Cardiac muscle cell (in vitro differentiated cells and primary cell): Measurements from ENCODE around the gene SLC25A21. TPM values are rescaled to one million over a fixed set of nuclear protein-coding genes. Genes with fewer than 3 reads are reported as not detected.
A peak's percentile ranks its signal among the peaks of the same experiment; 100 is the strongest.

Experiments used
- DNase-seq, 2 donors: peaks; one replicate each; pipeline versions ENCODE4 v3.0.0 to v3.0.0-alpha.2; 2010 to 2017; ENCODE audit warnings: low read depth in 1 of 2, low spot score in 1 of 2
- H3K27ac ChIP-seq: fragments of 200-600 bp; sonication (generic); 2 replicates; pipeline ENCODE4 v1.5.1; 2016
- H3K27me3 ChIP-seq: fragments of 200-600 bp; sonication (generic); 2 replicates; pipeline ENCODE4 v1.6.0; 2016; ENCODE audit warnings: control low read depth
- H3K36me3 ChIP-seq: fragments of 200-600 bp; sonication (generic); 2 replicates; pipeline ENCODE4 v1.5.1; 2016; ENCODE audit warnings: control low read depth
- H3K4me1 ChIP-seq: fragments of 200-600 bp; sonication (generic); 2 replicates; pipeline ENCODE4 v1.8.1; 2017; ENCODE audit warnings: low read depth, mild to moderate bottlenecking, mixed run types
- H3K4me3 ChIP-seq: fragments of 200-600 bp; sonication (generic); 2 replicates; pipeline ENCODE4 v1.5.1; 2016; ENCODE audit warnings: mild to moderate bottlenecking
- H3K9me3 ChIP-seq: fragments of 200-600 bp; sonication (generic); 2 replicates; pipeline ENCODE4 v1.5.1; 2017; ENCODE audit warnings: low read depth, mild to moderate bottlenecking, control low read depth
- polyA plus RNA-seq: library from polyadenylated mRNA; unstranded; fragments of >200 nt; fragmentation: Nextera tagmentation; extraction: Ambion mirVana; gene quantifications from 2 replicates; pipeline ENCODE4 v1.2.1, GENCODE V29; 2016
- total RNA-seq: library from RNA; depleted of rRNA; stranded (reverse); fragments of >200 nt; gene quantifications from 2 replicates; pipeline ENCODE4 v1.2.3, GENCODE V29; 2016
- TF ChIP-seq, protein P1 (sequence below): IDR thresholded peaks from 2 replicates; pipeline ENCODE4 v1.5.1; 2012; ENCODE audit warnings: low read depth, mild to moderate bottlenecking, low read length

SLC25A21 gene
- total and polyA plus RNA-seq, 2 experiments from 2014 or later: 0.63 to 8.4 TPM

DNA sequence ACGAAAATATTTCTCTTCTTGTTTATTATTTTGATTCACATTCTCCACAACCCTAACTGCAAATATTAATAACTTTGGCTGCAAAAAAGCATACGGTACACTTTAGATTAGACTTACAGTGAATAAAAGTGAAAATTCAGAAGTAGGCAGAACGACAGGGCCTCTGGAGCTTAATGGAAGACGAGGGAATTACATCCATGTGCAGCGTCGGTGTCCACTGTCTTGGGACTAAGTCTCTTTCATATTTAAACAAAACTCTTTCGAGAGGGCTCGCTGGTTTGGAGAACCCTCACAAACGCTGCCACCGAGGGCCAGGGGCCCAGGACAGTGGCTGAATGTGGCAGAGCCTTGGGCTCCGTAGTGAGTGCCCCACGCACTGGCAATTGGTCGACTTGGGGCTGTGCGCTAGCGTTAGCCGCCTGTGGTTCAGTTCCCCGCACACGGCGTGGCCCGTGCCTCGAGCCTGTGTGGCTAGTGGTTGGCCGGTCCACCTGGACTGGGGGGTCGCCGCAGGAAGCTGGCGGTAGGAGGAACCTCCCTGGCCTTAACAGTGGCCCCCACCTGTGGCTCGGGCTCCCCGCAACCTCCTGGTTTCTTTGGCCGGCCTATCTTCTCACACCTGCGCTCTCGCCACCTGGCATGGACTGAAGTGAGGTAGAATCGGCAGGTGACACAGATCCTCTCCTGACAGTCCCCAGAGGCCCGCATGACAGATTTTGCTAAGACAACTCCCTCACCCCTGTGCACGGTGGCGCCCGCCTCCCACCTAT lies 511.5 kb downstream of the SLC25A21 start:
- no peaks in the 10 kb centered on the region for H3K9me3 ChIP-seq
- H3K27me3 ChIP-seq: peaks cover 100% of the 10 kb centered on the region
- no peak for DNase-seq
- H3K4me3 ChIP-seq: peak overlapping the region; percentile 59
- TF ChIP-seq, protein P1, sequence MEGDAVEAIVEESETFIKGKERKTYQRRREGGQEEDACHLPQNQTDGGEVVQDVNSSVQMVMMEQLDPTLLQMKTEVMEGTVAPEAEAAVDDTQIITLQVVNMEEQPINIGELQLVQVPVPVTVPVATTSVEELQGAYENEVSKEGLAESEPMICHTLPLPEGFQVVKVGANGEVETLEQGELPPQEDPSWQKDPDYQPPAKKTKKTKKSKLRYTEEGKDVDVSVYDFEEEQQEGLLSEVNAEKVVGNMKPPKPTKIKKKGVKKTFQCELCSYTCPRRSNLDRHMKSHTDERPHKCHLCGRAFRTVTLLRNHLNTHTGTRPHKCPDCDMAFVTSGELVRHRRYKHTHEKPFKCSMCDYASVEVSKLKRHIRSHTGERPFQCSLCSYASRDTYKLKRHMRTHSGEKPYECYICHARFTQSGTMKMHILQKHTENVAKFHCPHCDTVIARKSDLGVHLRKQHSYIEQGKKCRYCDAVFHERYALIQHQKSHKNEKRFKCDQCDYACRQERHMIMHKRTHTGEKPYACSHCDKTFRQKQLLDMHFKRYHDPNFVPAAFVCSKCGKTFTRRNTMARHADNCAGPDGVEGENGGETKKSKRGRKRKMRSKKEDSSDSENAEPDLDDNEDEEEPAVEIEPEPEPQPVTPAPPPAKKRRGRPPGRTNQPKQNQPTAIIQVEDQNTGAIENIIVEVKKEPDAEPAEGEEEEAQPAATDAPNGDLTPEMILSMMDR: no peak
- peaks cover 16% of the 10 kb centered on the region for H3K4me1 ChIP-seq
- H3K36me3 ChIP-seq: no peaks in the 10 kb centered on the region
- no peak overlapping the region for H3K27ac ChIP-seq

DNA sequence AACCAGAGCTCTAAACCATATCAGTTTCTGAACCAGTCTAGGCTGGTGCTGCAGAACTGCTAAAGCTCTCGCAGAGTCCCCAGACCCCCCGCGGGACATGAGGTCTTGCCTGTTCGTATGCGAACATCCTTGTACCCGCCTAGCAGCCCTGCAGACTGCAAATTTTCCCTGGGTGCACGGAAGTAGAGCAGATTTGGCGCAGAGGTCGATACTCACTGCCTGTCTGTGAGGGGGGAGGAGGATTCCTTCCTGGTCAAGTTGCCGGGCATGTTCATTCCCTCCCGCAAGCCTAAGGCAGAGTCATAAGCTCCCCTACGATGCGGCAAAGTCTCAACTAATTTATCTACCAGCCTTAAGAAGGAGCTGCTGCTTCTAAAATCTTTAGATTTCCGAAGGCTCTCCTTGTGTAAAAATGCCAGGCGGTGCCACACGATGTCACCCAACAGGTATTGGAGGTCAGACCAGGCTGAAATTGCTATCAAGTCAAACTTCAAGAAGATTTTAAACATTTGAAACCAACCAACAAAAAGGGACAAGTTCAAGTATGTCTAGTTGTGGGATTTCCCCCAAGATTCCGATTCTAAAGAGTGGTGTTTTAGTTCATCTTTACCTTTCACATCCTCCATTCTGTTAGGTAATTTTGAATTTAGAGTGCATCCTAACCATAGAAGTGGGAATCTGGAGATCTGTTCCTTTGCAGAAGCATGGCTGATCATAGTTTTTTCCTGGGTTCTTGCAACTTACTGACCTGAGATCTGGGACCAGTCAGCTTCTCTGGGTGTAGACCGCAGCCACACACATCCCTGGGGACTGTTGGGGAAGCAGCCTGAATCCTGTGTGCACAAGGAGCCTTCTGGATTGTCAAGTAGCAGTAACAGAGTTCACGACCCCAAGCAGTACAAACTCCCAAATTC lies 512.3 kb downstream of the SLC25A21 start:
- DNase-seq: no peak
- H3K4me1 ChIP-seq: peaks cover 16% of the 10 kb centered on the region

DNA sequence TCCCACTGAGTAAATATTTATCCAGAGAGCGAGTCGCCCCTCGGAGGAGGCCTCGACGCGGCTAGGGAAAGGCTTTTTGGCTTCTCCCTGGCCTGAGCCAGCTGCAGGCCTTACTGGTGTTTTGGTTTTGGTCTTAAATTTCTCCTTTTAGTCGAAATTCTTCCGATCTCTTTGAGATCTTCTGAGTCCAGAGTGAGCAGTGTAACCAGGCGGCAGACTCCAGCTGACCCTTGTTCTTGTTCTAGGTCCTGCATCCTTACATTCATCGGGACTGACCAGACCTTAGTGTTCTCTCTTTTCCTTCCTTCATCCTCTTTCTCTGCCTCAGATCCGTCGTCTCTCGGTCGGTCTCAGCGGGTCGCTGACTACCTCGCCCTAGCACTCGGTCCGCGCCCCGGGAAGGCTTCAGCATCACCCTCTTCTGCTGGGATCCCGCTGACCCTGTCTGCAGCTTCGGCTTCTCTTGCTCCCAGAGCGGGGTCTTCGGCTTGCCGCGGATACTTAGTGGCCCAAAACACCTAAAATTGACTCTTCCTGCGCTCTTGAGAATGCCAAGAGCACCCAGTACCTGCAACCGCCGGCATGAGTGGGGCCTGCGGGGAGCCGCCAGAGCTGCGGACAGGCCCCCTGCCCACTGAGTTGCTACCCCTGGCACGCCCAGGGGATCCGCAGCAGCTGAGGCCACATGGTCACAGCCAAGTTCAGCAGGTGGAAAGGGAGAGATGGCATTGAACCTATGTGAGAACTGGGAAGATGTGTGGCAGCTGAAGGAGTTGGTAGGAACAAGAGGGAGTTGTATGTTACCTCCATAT lies 513.2 kb downstream of the SLC25A21 start:
- Histone ChIP-seq H3K27ac (no peak overlapping the region), H3K36me3 (no peaks in the 10 kb centered on the region), H3K27me3 (peaks cover 100% of the 10 kb centered on the region), H3K4me1 (peaks cover 16% of the 10 kb centered on the region), H3K4me3 (no peak overlapping the region), H3K9me3 (no peaks in the 10 kb centered on the region)
- DNase-seq: no peak
- TF ChIP-seq, protein P1: no peak

More for the DNA sequence above, 512.3 kb downstream of the SLC25A21 start:
- Histone ChIP-seq H3K4me3 (no peak overlapping the region), H3K27ac (no peak overlapping the region), H3K36me3 (no peaks in the 10 kb centered on the region), H3K9me3 (no peaks in the 10 kb centered on the region), H3K27me3 (peaks cover 100% of the 10 kb centered on the region)
- TF ChIP-seq, protein P1: no peak

DNA sequence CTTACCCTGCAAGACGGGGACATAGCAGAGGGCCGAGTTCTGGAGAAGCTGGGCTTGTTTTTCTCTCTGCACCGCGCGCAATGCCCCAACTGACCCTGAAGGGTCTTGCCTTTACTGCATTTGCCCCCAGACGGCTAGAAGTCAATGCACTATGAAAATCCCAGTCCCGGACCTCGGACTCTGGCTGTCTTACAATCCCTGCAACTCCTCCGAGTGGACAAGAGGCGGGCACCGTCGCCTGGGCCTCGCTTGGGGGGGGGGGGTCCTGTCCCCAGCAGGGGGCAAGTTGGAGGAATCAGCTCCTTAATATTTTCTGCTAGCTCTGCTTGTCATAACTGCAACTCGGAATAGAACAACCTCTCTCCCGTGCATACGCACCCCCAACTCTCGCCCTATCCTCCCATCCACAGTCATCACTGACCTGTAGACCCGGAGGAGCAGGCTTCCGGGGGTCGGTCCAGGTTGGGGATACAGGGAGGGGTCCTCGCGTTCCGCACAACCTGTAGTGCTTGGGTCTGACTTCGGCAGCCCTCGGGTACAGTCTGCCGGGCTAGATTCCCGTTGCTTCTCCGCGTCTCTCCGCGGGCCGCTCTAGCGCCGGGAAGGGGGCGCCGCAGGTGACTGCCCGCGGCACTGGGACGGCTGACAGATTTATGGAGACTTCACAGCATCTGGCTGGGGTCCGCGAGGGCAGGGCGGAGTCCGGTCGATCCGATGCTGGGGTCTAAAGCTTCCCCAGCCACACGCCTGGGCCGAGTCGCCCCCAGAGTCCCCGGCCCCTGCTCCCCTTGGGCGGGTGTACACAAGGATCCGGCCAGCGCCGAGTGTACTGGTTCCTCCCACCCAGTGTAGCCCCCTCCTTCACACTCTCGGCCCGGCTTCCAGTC lies 514.0 kb downstream of the SLC25A21 start:
- Histone ChIP-seq H3K4me3 (no peak overlapping the region), H3K4me1 (peaks cover 11% of the 10 kb centered on the region), H3K27ac (no peak overlapping the region), H3K27me3 (peaks cover 100% of the 10 kb centered on the region), H3K9me3 (no peaks in the 10 kb centered on the region), H3K36me3 (no peaks in the 10 kb centered on the region)
- TF ChIP-seq, protein P1: no peak
- no peak for DNase-seq
